Uterus (tissue), 2 donors: ENCODE data around the gene TLK2.
"Not testable (repeated sequence)": the region's sequence is repeated elsewhere in the genome, so short reads cannot be mapped to it uniquely, and the experiment has no call there.

Experiments used
- POLR2A ChIP-seq, 2 donors: fragments of 450-650 bp; IDR thresholded peaks; one replicate each; pipeline ENCODE4 v1.6.1; 2016; ENCODE audit warnings: antibody characterized with exemption in 2 of 2, mild to moderate bottlenecking in 1 of 2, moderate library complexity in 1 of 2
- TF ChIP-seq, protein P1 (sequence below), 4 experiments: fragments of 200-600 bp in 2 of 4; fragments of 450-650 bp in 2 of 4; sonication (generic) in 2 of 4; IDR thresholded peaks; one replicate each; pipeline ENCODE4 v1.5.1; 2016 to 2019; ENCODE audit warnings: antibody characterized with exemption in 4 of 4, mild to moderate bottlenecking in 2 of 4, moderate library complexity in 1 of 4

DNA sequence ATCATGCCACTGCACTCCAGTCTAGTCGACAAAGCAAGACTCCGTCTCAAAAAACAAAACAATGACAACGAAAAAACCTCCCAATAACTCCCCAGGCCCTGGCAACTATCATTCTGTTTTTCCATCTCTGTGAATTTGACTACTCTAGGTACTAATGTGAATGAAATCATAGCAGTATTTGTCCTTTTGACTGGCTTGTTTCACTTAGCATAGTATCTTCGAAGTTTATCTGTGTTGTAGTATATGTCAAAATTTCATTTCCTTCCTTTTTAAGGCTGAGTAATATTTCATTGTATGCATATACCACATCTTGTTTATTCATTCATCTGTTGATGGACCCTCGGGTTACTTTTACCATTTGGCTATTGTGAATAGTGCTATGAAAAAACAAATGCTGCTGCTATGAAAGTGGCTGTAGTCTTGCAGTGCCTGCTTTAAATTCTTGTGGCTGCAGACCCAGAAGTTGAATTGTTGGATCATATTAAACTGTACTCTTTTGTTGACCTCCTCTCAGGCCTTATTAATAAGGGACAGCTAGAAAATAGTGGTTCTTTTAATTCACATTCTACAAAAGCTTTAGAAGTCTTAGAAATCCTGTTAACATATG is 14.5 kb downstream of the TLK2 start:
- not testable (repeated sequence) for TF ChIP-seq POLR2A (IDR thresholded peaks at IDR 0.05)
- TF ChIP-seq, protein P1, sequence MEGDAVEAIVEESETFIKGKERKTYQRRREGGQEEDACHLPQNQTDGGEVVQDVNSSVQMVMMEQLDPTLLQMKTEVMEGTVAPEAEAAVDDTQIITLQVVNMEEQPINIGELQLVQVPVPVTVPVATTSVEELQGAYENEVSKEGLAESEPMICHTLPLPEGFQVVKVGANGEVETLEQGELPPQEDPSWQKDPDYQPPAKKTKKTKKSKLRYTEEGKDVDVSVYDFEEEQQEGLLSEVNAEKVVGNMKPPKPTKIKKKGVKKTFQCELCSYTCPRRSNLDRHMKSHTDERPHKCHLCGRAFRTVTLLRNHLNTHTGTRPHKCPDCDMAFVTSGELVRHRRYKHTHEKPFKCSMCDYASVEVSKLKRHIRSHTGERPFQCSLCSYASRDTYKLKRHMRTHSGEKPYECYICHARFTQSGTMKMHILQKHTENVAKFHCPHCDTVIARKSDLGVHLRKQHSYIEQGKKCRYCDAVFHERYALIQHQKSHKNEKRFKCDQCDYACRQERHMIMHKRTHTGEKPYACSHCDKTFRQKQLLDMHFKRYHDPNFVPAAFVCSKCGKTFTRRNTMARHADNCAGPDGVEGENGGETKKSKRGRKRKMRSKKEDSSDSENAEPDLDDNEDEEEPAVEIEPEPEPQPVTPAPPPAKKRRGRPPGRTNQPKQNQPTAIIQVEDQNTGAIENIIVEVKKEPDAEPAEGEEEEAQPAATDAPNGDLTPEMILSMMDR (IDR thresholded peaks at IDR 0.05), result not testable (repeated sequence)
